Stimulated activated CD4-positive, alpha-beta T cell treated with anti-CD3 and anti-CD28 coated beads, Interleukin-4, amount 100 ng/mL, for 4 hours (primary cell): Measurements from ENCODE around the gene ZBED4.
"Not testable (repeated sequence)": the region's sequence is repeated elsewhere in the genome, so short reads cannot be mapped to it uniquely, and the experiment has no call there.

ENCODE experiments used
- DNase-seq, 2 experiments: peaks; one replicate each; pipeline ENCODE4 v3.0.0-alpha.2; 2020

Gene ZBED4

GRCh38 chr22:49827271-49827852 is 26.3 kb upstream of the ZBED4 start:
- DNase-seq: no peak

GRCh38 chr22:49827853-49828598 is 25.6 kb upstream of the ZBED4 start, which contains the start of gene BRD1:
Gene BRD1 (minus strand): TSS chr22:49827873. CDS start chr22:49824317, 3,556 bp downstream.
- DNase-seq: peak; percentile 52 to 67

- DNase-seq: no peak
Observed at GRCh38 chr22:49828599-49828965, 25.1 kb upstream of the ZBED4 start.

GRCh38 chr22:49829044-49829853 is 24.4 kb upstream of the ZBED4 start:
- DNase-seq: no peak

- DNase-seq: no peak
Observed at GRCh38 chr22:49833340-49834007, 20.2 kb upstream of the ZBED4 start.

- DNase-seq: peak; percentile 71 to 93
Observed at GRCh38 chr22:49838771-49839717, 14.6 kb upstream of the ZBED4 start.

GRCh38 chr22:49845241-49845640 is 8.4 kb upstream of the ZBED4 start:
- DNase-seq: no peak

GRCh38 chr22:49845666-49846459 is 7.8 kb upstream of the ZBED4 start:
- no peak for DNase-seq

GRCh38 chr22:49847751-49848689 is 5.6 kb upstream of the ZBED4 start:
- no peak for DNase-seq

- DNase-seq: no peak
Observed at GRCh38 chr22:49848690-49849160, 4.9 kb upstream of the ZBED4 start.

GRCh38 chr22:49849161-49850020 is 4.3 kb upstream of the ZBED4 start:
- no peak for DNase-seq

GRCh38 chr22:49850021-49850911 is 3.4 kb upstream of the ZBED4 start:
- DNase-seq: no peak

GRCh38 chr22:49850959-49851802 is 2.5 kb upstream of the ZBED4 start:
- DNase-seq: no peak

GRCh38 chr22:49852568-49852897 is 1.1 kb upstream of the ZBED4 start:
- not testable (repeated sequence) for DNase-seq

- no peak for DNase-seq
Observed at GRCh38 chr22:49853981-49854831, 562 bp downstream of the ZBED4 start.
